ENCODE results near the gene ARHGAP15. TPM values are rescaled to one million over a fixed set of nuclear protein-coding genes. Genes with fewer than 3 reads are reported as not detected.

The ARHGAP15 gene
- total RNA-seq (2022; extraction: Qiagen RNA extraction), result not detected in 5 replicates

GRCh38 chr2:143128681-143129580 is at the start of gene ARHGAP15:
Gene ARHGAP15 (plus strand): TSS chr2:143129419.

